ENCODE measurements around the gene GSDME. TPM values are rescaled to one million over a fixed set of nuclear protein-coding genes. Genes with fewer than 3 reads are reported as not detected.

Gene GSDME
- polyA plus RNA-seq, 1 donor (not counting 4 experiments of a cell fraction or from before 2014, with no cell fraction given) = 105 TPM

GRCh38 chr7:24727154-24728120 is 29.8 kb downstream of the GSDME start:
- Histone ChIP-seq H3K79me2 (ENCODE audit: control insufficient read depth, insufficient read depth, low read length) (peaks cover 42% of the 10 kb centered on the region), H3K4me2 (ENCODE audit: control insufficient read depth, extremely low read depth, insufficient read depth, low read depth, low read length) (no peak overlapping the region), H3K36me3 (ENCODE audit: control insufficient read depth in 2 of 2, extremely low read depth in 1 of 2, insufficient read depth in 2 of 2, low read length in 2 of 2) (peaks cover 5 to 17% of the 10 kb centered on the region in 2 experiments), H3K27me3 (ENCODE audit: control insufficient read depth, extremely low read depth, insufficient read depth, low read length) (no peaks in the 10 kb centered on the region), H4K20me1 (ENCODE audit: control insufficient read depth, extremely low read depth, insufficient read depth, low read length) (no peaks in the 10 kb centered on the region), H3K9me1 (ENCODE audit: control insufficient read depth, extremely low read depth, insufficient read depth, low read length) (no peaks in the 10 kb centered on the region), H3K9me3 (ENCODE audit: control insufficient read depth, low read depth, low read length) (no peaks in the 10 kb centered on the region), H3K4me1 (ENCODE audit: control insufficient read depth, extremely low read depth, insufficient read depth, low read length) (peaks cover 3% of the 10 kb centered on the region), H3K4me3 (ENCODE audit: control insufficient read depth in 2 of 3, extremely low read depth in 1 of 3, insufficient read depth in 2 of 3, low read depth in 1 of 3, low read length in 3 of 3) (no peak overlapping the region), H2AFZ (ENCODE audit: control insufficient read depth, low read length) (no peak overlapping the region), H3K27ac (ENCODE audit: control insufficient read depth, insufficient read depth, low read length) (no peak overlapping the region), H3K9ac (ENCODE audit: control insufficient read depth, extremely low read depth, insufficient read depth, low read length) (no peak overlapping the region)
- TF ChIP-seq EZH2 (IDR thresholded peaks at IDR 0.05; ENCODE audit: low read length) = no peak
- no peak for TF ChIP-seq CTCF (optimal IDR thresholded peaks at IDR 0.05 in 1 of 3, IDR thresholded peaks at IDR 0.05 in 1 of 3, conservative IDR thresholded peaks at IDR 0.05 in 1 of 3; ENCODE audit: extremely low read depth in 1 of 3, insufficient read depth in 2 of 3, low read length in 3 of 3)
- DNase-seq (ENCODE audit: low read depth, low spot score) = no peak
- dilution Hi-C loops (cut with MboI; ENCODE audit: extremely low pct_ligation_motif_present, low sequenced_read_pairs) = no loop called here
- FAIRE-seq = no peak

DNA sequence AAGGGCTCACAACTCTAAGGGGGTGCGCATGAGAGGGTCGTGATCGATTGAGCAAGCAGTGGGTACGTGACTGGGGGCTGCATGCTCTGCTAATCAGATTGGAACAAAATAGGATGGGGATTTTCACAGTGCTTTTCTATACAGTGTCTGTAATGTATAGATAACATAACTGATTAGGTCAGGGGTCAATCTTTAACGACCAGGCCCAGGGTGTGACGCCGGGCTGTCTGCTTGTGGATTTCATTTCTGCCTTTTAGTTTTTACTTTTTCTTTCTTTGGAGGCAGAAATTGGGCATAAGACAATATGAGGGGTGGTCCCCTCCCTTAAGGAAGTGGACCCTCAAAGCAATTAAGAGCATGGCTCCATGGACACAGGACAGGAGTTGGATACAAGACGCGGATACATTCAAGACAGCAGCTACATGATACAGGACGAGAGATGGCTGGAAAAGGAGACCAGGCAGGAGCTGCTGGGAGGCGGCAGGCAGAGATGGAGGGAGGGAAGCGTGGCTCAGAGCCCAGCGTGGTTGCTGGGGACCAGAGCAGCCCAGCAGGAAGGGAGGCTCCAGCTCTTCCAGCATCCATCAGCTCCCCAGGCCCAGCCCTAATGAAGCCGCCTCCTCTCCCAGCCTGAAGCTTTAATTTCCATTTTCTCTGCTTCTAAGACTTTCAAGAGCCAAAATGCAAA is 31.6 kb downstream of the GSDME start:
- DNase-seq (ENCODE audit: low read depth, low spot score) = no peak
- Histone ChIP-seq H3K9me3 (ENCODE audit: control insufficient read depth, low read depth, low read length) (no peaks in the 10 kb centered on the region), H3K27ac (ENCODE audit: control insufficient read depth, insufficient read depth, low read length) (no peak overlapping the region), H3K4me1 (ENCODE audit: control insufficient read depth, extremely low read depth, insufficient read depth, low read length) (peaks cover 14% of the 10 kb centered on the region), H3K27me3 (ENCODE audit: control insufficient read depth, extremely low read depth, insufficient read depth, low read length) (no peaks in the 10 kb centered on the region), H2AFZ (ENCODE audit: control insufficient read depth, low read length) (no peak overlapping the region), H3K36me3 (ENCODE audit: control insufficient read depth in 2 of 2, extremely low read depth in 1 of 2, insufficient read depth in 2 of 2, low read length in 2 of 2) (peaks cover 5 to 19% of the 10 kb centered on the region in 2 experiments), H3K9ac (ENCODE audit: control insufficient read depth, extremely low read depth, insufficient read depth, low read length) (no peak overlapping the region), H3K9me1 (ENCODE audit: control insufficient read depth, extremely low read depth, insufficient read depth, low read length) (peaks cover 5% of the 10 kb centered on the region), H4K20me1 (ENCODE audit: control insufficient read depth, extremely low read depth, insufficient read depth, low read length) (no peaks in the 10 kb centered on the region), H3K79me2 (ENCODE audit: control insufficient read depth, insufficient read depth, low read length) (peaks cover 38% of the 10 kb centered on the region), H3K4me3 (ENCODE audit: control insufficient read depth in 2 of 3, extremely low read depth in 1 of 3, insufficient read depth in 2 of 3, low read depth in 1 of 3, low read length in 3 of 3) (no peak overlapping the region), H3K4me2 (ENCODE audit: control insufficient read depth, extremely low read depth, insufficient read depth, low read depth, low read length) (no peak overlapping the region)
- no peak for FAIRE-seq
- TF ChIP-seq CTCF (optimal IDR thresholded peaks at IDR 0.05 in 1 of 3, IDR thresholded peaks at IDR 0.05 in 1 of 3, conservative IDR thresholded peaks at IDR 0.05 in 1 of 3; ENCODE audit: extremely low read depth in 1 of 3, insufficient read depth in 2 of 3, low read length in 3 of 3) (no peak), EZH2 (IDR thresholded peaks at IDR 0.05; ENCODE audit: low read length) (no peak)
- dilution Hi-C loops (cut with MboI; ENCODE audit: extremely low pct_ligation_motif_present, low sequenced_read_pairs) = no loop called here

Data from keratinocyte (primary cell).